GM23338 (cell line): Measurements from ENCODE around the gene PARD3. TPM values are rescaled to one million over a fixed set of nuclear protein-coding genes. Genes with fewer than 3 reads are reported as not detected.

Experiments used
- ATAC-seq: fragments of 200-7000 bp; cut with Tn5 transposase; 3 replicates; pipeline ENCODE4 v1.9.1; 2020
- DNase-seq: peaks from one replicate; pipeline ENCODE4 v3.0.0-alpha.2; 2015; ENCODE audit warnings: low spot score
- H2AFZ ChIP-seq: fragments of 200-600 bp; sonication (generic); 2 replicates; pipeline ENCODE4 v1.8.0; 2016; ENCODE audit warnings: antibody characterized with exemption, mild to moderate bottlenecking, moderate library complexity
- H3F3A ChIP-seq: fragments of 200-600 bp; sonication (generic); replicated peaks from 2 replicates; pipeline ENCODE4 v1.8.0; 2017; ENCODE audit warnings: antibody characterized with exemption, mixed run types, low read depth
- H3K27ac ChIP-seq: fragments of 200-600 bp; sonication (generic); 2 replicates; pipeline ENCODE4 v1.6.1; 2016; ENCODE audit warnings: low read depth
- H3K27me3 ChIP-seq: fragments of 200-600 bp; sonication (generic); 2 replicates; pipeline ENCODE4 v1.8.0; 2016; ENCODE audit warnings: mild to moderate bottlenecking, mixed run types, moderate library complexity; ENCODE audit not compliant: insufficient read depth
- H3K36me3 ChIP-seq: fragments of 200-600 bp; sonication (generic); 2 replicates; pipeline ENCODE4 v1.8.0; 2016; ENCODE audit warnings: mild to moderate bottlenecking; ENCODE audit not compliant: insufficient read depth
- H3K4me1 ChIP-seq: fragments of 200-600 bp; sonication (generic); 2 replicates; pipeline ENCODE4 v1.8.0; 2016; ENCODE audit warnings: mild to moderate bottlenecking, moderate library complexity; ENCODE audit not compliant: insufficient read depth
- H3K4me2 ChIP-seq: fragments of 200-600 bp; sonication (generic); 2 replicates; pipeline ENCODE4 v1.7.1; 2017; ENCODE audit warnings: mixed run types
- H3K4me3 ChIP-seq: fragments of 200-600 bp; sonication (generic); 2 replicates; pipeline ENCODE4 v1.6.1; 2016; ENCODE audit warnings: mixed run types
- H3K79me2 ChIP-seq: fragments of 200-600 bp; sonication (generic); replicated peaks from 2 replicates; pipeline ENCODE4 v1.8.0; 2017; ENCODE audit warnings: mild to moderate bottlenecking; ENCODE audit not compliant: insufficient read depth
- H3K9me2 ChIP-seq: fragments of 200-600 bp; sonication (generic); 2 replicates; pipeline ENCODE4 v1.8.0; 2017; ENCODE audit not compliant: insufficient read depth
- H4K20me1 ChIP-seq: fragments of 200-600 bp; sonication (generic); replicated peaks from 2 replicates; pipeline ENCODE4 v1.8.0; 2017; ENCODE audit warnings: mild to moderate bottlenecking; ENCODE audit not compliant: insufficient read depth
- H3K27ac Mint-ChIP-seq: 2 replicates; pipeline ENCODE4 v1.8.0; 2020; ENCODE audit warnings: inconsistent platforms, mild to moderate bottlenecking, moderate library complexity, mixed read lengths
- H3K27me3 Mint-ChIP-seq: 3 replicates; pipeline ENCODE4 v1.8.0; 2022; ENCODE audit warnings: low read depth, mild to moderate bottlenecking, moderate library complexity, mixed read lengths, inconsistent platforms; ENCODE audit not compliant: insufficient read depth, poor library complexity
- H3K36me3 Mint-ChIP-seq: 3 replicates; pipeline ENCODE4 v1.8.0; 2021; ENCODE audit warnings: low read depth, mild to moderate bottlenecking, inconsistent platforms, moderate library complexity, mixed read lengths
- H3K4me1 Mint-ChIP-seq: 3 replicates; pipeline ENCODE4 v1.8.0; 2020; ENCODE audit warnings: mild to moderate bottlenecking, inconsistent platforms, mixed read lengths
- H3K4me3 Mint-ChIP-seq: 3 replicates; pipeline ENCODE4 v1.8.0; 2021; ENCODE audit warnings: moderate library complexity, mild to moderate bottlenecking, inconsistent platforms, mixed read lengths
- H3K9me3 Mint-ChIP-seq: 3 replicates; pipeline ENCODE4 v1.8.0; 2020; ENCODE audit warnings: moderate library complexity, mild to moderate bottlenecking, inconsistent platforms, mixed read lengths
- CREB1 ChIP-seq: fragments of 250-450 bp; sonication (Bioruptor Pico); IDR thresholded peaks from 2 replicates; pipeline ENCODE4 v1.5.0; 2020; ENCODE audit warnings: low read depth, mild to moderate bottlenecking, moderate library complexity
- CTCF ChIP-seq, 2 experiments: fragments of 200-600 bp in 1 of 2; sonication (generic) in 1 of 2; conservative IDR thresholded peaks; 2 replicates each; pipeline versions ENCODE4 v1.5.1 to v1.6.1; 2016 to 2017; ENCODE audit warnings: antibody characterized with exemption in 2 of 2, low read depth in 2 of 2, mild to moderate bottlenecking in 2 of 2, moderate library complexity in 1 of 2
- ETS1 ChIP-seq: IDR thresholded peaks from 2 replicates; pipeline ENCODE4 v1.6.1; 2016; ENCODE audit warnings: antibody characterized with exemption
- EZH2 ChIP-seq: fragments of 200-600 bp; sonication (generic); IDR thresholded peaks from one replicate; pipeline ENCODE4 v1.8.0; 2017; ENCODE audit warnings: antibody characterized with exemption, mild to moderate bottlenecking, low read depth; ENCODE audit not compliant: unreplicated experiment
- EZH2phosphoT487 ChIP-seq: fragments of 200-600 bp; sonication (generic); IDR thresholded peaks from one replicate; pipeline ENCODE4 v1.8.1; 2018; ENCODE audit warnings: antibody characterized with exemption; ENCODE audit not compliant: unreplicated experiment
- JUNB ChIP-seq: IDR thresholded peaks from one replicate; pipeline ENCODE4 v1.6.1; 2016; ENCODE audit warnings: antibody characterized with exemption; ENCODE audit not compliant: unreplicated experiment
- NANOG ChIP-seq: IDR thresholded peaks from 2 replicates; pipeline ENCODE4 v1.6.1; 2016; ENCODE audit warnings: antibody characterized with exemption, borderline replicate concordance
- POLR2AphosphoS5 ChIP-seq: IDR thresholded peaks from 2 replicates; pipeline ENCODE4 v1.6.1; 2016; ENCODE audit warnings: antibody characterized with exemption, low read depth
- REST ChIP-seq: IDR thresholded peaks from one replicate; pipeline ENCODE4 v1.6.1; 2018; ENCODE audit warnings: antibody characterized with exemption; ENCODE audit not compliant: unreplicated experiment
- STAT1 ChIP-seq: IDR thresholded peaks from one replicate; pipeline ENCODE4 v1.6.1; 2016; ENCODE audit warnings: antibody characterized with exemption; ENCODE audit not compliant: unreplicated experiment
- ZNF114 ChIP-seq: fragments of 250-450 bp; sonication (Bioruptor Pico); IDR thresholded peaks from 2 replicates; pipeline ENCODE4 v1.5.0; 2020; ENCODE audit warnings: mild to moderate bottlenecking, moderate library complexity
- ZNF331 ChIP-seq: fragments of 250-450 bp; sonication (Bioruptor Pico); IDR thresholded peaks from 2 replicates; pipeline ENCODE4 v1.5.0; 2020; ENCODE audit warnings: low read depth, mild to moderate bottlenecking, moderate library complexity
- polyA plus RNA-seq: library from polyadenylated mRNA; unstranded; fragments of >200 nt; fragmentation: Nextera tagmentation; extraction: Ambion mirVana; gene quantifications from 2 replicates; pipeline ENCODE4 v1.2.1, GENCODE V29; 2016
- total RNA-seq: library from RNA; depleted of rRNA; stranded (reverse); fragments of >200 nt; shearing (Covaris generic); gene quantifications from 2 replicates; pipeline ENCODE4 v1.2.3, GENCODE V29; 2014

The PARD3 gene
- total and polyA plus RNA-seq, 2 experiments from 2014 or later, result 30.2 to 51.4 TPM

- ATAC-seq (no peak), DNase-seq (no peak)
- Mint-ChIP-seq H3K27me3 (no peaks in the 10 kb centered on the region), H3K4me1 (peaks cover 21% of the 10 kb centered on the region), H3K36me3 (no peaks in the 10 kb centered on the region), H3K9me3 (no peaks in the 10 kb centered on the region), H3K27ac (no peak overlapping the region), H3K4me3 (no peak overlapping the region)
- Histone ChIP-seq H2AFZ (no peak overlapping the region), H3K27me3 (no peaks in the 10 kb centered on the region), H3F3A (no peaks in the 10 kb centered on the region), H3K27ac (no peak overlapping the region), H3K79me2 (no peaks in the 10 kb centered on the region), H3K4me1 (peaks cover 12% of the 10 kb centered on the region), H3K4me3 (no peak overlapping the region), H4K20me1 (no peaks in the 10 kb centered on the region; the same call in 1 of the 2 replicates), H3K9me2 (no peaks in the 10 kb centered on the region), H3K4me2 (no peak overlapping the region), H3K36me3 (no peaks in the 10 kb centered on the region)
- TF ChIP-seq CTCF (conservative IDR thresholded peaks at IDR 0.05; ENCODE audit: low read depth in 2 of 2) (no peak), ZNF114 (CRISPR knock-in tag) (no peak), EZH2 (no peak), ZNF331 (CRISPR knock-in tag) (no peak), JUNB (no peak), NANOG (no peak), EZH2phosphoT487 (no peak), REST (no peak)
These were observed 407.7 kb downstream of the PARD3 start for GRCh38 chr10:34407324-34407805.

GRCh38 chr10:34406463-34407323, 408.4 kb downstream of the PARD3 start:
- no peaks in the 10 kb centered on the region for H3F3A ChIP-seq
- no peak for ATAC-seq
- no peak overlapping the region for H3K4me3 ChIP-seq
- no peak overlapping the region for H3K4me2 ChIP-seq
- no peaks in the 10 kb centered on the region for H3K27me3 ChIP-seq
- H4K20me1 ChIP-seq, result no peaks in the 10 kb centered on the region; the same call in 1 of the 2 replicates
- H3K4me1 ChIP-seq, result peaks cover 7% of the 10 kb centered on the region; the same call in 1 of the 2 replicates
- DNase-seq, result no peak
- no peaks in the 10 kb centered on the region for H3K9me2 ChIP-seq
- no peaks in the 10 kb centered on the region for H3K79me2 ChIP-seq
- no peaks in the 10 kb centered on the region for H3K36me3 ChIP-seq
- Mint-ChIP-seq H3K36me3 (no peaks in the 10 kb centered on the region), H3K27me3 (no peaks in the 10 kb centered on the region), H3K4me3 (no peak overlapping the region), H3K4me1 (peaks cover 17% of the 10 kb centered on the region), H3K27ac (no peak overlapping the region), H3K9me3 (no peaks in the 10 kb centered on the region)
- no peak overlapping the region for H2AFZ ChIP-seq
- H3K27ac ChIP-seq, result no peak overlapping the region
- TF ChIP-seq CTCF (conservative IDR thresholded peaks at IDR 0.05; ENCODE audit: low read depth in 2 of 2) (no peak), STAT1 (no peak), CREB1 (CRISPR knock-in tag) (no peak), ETS1 (no peak), EZH2phosphoT487 (no peak), ZNF114 (CRISPR knock-in tag) (no peak), ZNF331 (CRISPR knock-in tag) (no peak), JUNB (no peak), POLR2AphosphoS5 (no peak)
